A673 (cell line): Measurements from ENCODE around the gene ERFE.

ENCODE experiments used
- CTCF ChIP-seq: fragments of 300-800, 200-600 bp; sonication (generic); conservative IDR thresholded peaks from 2 replicates; pipeline ENCODE4 v1.5.1; 2017; ENCODE audit warnings: low read depth, mild to moderate bottlenecking, antibody characterized with exemption, low read length, moderate library complexity, mixed read lengths
- EZH2 ChIP-seq: fragments of 200-600 bp; sonication (generic); IDR thresholded peaks from 2 replicates; pipeline ENCODE4 v1.6.1; 2017; ENCODE audit warnings: borderline replicate concordance, low read depth, mild to moderate bottlenecking, mixed read lengths, antibody characterized with exemption, low read length; ENCODE audit not compliant: poor library complexity, severe bottlenecking

GRCh38 chr2:238174291-238174690, 15.5 kb downstream of the ERFE start:
- no peak for TF ChIP-seq CTCF
- TF ChIP-seq EZH2, result no peak
